GM18951 (cell line): ENCODE results near the gene SLC8B1.

Experiments used
- POLR2A ChIP-seq: IDR thresholded peaks from 4 replicates; pipeline ENCODE4 v1.6.1; 2011; ENCODE audit warnings: mild to moderate bottlenecking; ENCODE audit not compliant: insufficient read length, insufficient read depth; ENCODE audit errors: extremely low read depth
- in situ Hi-C: fragments of 300-500 bp; cut with MboI; formaldehyde crosslinking; loops from one replicate; pipeline ENCODE4 v1.12.0; 2022; ENCODE audit warnings: low sequenced_read_pairs, mixed read lengths, inconsistent platforms; ENCODE audit not compliant: unreplicated experiment

Gene SLC8B1

DNA sequence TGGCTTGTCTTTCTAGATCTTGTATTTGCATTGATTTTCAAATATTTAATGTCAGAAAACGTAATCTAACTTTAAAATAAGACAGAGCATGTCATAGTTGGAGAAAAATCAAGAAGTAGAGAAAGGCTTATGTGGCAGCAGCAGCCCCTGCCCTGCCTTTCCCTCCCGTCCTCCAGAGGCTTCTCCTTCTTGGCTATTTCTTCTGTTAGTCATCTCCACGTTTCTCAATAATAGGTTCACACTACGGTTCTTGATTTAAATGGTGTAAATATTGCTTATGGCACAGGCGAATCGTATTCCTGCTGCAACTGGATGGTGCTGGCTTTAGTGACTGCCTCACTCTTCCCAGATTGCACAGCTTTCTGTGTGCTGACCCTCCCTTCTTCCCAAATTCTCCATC, 42.8 kb downstream of the SLC8B1 start:
- TF ChIP-seq POLR2A, result no peak
- in situ Hi-C loops, result no loop called here

DNA sequence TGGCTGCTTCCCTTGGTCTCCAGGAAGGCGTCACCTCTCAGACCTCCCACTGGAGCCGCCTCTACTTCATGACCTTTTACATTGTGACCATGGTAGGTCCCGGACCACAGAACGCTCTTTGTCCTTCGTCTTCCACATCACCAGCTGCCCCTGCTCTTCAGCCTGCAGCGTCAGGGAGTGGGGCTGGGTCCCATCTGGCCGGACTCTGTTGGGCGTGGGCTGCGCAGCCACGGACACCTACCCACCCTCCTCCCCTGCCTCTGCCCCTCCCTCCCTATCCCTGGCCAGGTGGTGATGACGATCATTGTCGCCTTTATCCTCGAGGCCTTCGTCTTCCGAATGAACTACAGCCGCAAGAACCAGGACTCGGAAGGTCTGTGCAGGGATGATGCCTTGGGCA, 43.3 kb downstream of the SLC8B1 start:
- in situ Hi-C loops, result no loop called here
- no peak for TF ChIP-seq POLR2A

DNA sequence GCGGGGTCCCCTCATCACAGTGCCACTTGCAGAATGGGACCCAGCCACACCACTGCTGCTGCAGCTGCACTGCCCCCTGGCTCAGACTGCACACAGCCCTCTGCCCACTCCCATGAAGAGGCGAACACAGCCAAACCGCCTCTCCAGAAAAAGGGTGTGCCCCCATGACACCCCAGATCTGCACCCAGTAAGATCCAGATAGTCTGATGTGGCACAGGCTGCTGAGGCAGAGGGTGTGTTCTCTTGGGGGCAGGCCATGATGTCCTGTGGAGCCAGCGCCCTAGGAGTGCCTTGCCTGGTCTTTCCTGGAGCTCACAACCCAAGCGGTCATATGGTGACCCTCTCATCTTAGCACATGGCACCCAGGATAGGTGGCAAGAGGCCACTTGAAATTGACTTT, 44.4 kb downstream of the SLC8B1 start:
- TF ChIP-seq POLR2A, result no peak
- in situ Hi-C loops, result no loop called here

DNA sequence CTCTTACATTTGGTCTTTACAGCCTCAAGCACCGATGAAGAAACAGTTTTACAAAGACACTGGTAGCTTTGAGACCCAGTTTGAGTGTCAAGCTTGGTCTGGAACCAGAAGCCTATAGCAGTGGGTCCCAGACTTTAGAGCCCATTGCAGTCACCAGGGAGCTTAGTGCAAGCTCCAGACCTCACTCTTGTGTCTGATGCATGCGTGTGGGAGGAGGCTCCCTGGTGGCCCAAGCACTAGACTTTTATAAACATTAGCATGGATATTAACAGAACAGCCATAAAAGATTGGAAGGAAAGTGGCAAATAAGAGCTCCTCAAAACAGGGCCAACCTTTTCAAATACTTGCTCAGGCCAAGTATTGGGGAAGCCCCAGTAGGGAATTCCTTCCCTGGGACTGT, 45.5 kb downstream of the SLC8B1 start:
- TF ChIP-seq POLR2A, result no peak
- in situ Hi-C loops, result no loop called here

DNA sequence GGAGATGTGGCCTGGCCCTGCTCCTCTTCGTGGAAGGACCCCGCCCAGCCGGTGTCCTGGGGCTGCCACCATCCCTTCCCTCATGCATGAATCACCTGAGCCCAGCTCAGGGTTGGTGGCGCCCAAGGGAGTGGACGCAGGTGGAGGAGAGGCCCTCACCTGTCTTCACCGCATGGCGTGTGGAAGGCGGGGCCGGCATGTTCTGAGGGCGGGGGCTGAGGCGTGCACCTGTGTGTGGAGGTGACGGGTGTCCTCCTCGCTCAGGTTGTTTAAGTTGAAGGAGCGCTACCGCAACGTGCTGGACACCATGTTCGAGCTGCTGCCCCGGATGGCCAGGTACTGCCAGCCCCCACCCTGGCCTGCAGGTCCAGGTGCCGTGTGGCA, 47.0 kb downstream of the SLC8B1 start:
- in situ Hi-C loops, result no loop called here
- no peak for TF ChIP-seq POLR2A

DNA sequence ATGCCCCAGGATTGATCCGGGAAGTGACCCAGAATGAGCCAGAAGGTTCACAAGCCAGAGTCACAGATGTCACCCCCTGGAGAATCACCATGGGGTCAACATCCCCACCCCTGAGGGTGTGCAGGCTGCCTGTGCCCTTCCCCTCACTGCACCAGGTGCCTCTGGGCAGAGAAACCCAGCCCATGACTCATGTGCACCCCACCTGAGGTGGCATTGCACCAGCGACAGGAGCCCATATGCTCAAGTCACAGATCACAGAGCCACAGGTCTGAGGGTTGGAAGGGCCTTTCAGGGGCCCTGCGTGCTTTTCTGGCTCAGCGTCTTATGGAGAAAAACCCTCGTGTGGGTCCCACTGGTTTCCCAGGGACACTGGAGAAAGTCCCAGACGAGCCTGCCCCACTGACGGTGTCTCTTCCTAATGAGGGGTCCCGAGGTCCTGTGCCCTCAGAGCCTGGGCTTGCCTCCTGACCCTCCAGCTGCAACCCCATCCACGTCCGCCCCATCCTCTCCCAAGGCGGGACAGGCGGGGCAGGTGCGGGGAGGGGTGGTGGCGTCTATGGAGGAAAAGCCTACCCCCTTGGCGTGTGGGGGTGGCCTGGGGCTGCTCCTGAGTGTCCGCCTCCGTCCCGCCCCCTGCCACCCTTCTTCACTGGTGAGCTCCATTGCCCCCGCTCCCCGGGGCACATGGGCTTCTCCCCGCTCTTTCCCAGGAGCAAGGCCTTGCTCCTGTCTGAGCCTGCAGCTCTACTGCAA, 47.6 kb downstream of the SLC8B1 start:
- TF ChIP-seq POLR2A, result no peak
- in situ Hi-C loops, result no loop called here

DNA sequence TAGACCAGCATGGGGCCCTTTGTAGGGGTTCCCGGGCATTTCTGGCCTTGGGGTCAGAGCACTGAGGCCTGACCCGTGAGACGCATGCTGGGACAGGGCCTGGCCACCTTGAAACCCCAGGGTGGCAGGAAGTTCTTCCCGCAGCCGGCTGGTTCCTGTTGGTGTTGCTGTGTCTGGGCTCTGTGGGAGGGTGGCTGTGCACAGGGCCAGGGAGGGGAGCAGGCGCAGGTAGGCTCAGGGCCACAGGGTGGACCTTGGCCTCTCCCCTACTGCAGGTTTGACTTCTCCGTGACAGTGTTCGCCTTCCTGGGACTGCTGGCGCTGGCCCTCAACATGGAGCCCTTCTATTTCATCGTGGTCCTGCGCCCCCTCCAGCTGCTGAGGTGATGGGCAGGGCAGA, 48.2 kb downstream of the SLC8B1 start:
- no peak for TF ChIP-seq POLR2A
- in situ Hi-C loops, result no loop called here

DNA sequence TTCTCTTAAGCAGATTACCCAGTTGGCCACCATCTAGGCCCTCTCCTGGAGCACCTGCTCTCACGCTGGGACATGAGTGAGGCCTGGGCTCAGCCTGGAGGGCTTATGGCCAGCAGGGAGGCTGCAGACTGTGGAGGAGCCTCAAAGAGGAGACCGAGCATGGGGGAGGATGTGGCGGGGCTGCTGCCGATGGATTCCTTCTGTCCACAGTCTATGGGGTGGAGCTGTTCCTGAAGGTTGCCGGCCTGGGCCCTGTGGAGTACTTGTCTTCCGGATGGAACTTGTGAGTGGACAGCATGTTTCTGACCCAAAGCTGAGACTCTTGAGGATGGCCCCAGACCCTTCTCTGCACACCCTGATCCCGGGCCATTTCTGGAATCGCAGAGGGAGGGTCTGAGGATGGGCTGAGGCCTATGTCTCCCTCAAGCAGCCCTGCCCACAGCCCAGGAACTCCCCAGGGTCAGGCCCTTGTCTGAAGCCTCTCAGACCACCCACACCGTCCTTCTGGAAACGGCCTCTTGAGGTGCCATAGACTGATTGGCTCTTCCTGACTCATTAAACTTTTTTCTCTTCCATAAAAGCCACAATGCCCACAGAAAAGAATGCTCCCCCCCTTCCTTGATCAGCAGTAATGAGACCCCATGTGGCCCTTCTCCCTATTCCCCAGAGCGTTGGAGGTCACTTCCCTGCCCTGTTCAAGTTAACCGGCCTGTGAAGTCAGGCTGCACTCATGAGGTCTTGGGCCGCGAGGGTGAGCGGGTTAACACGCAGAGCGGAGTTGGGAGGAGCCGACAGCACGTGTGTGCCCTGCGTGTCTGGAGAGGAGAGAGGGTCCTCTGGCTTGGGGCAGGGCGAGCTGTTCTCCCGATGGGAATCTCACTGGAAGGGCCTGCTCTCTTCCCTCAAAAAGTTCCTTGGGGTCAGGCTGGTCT, 49.0 kb downstream of the SLC8B1 start:
- TF ChIP-seq POLR2A, result no peak
- in situ Hi-C loops, result no loop called here

DNA sequence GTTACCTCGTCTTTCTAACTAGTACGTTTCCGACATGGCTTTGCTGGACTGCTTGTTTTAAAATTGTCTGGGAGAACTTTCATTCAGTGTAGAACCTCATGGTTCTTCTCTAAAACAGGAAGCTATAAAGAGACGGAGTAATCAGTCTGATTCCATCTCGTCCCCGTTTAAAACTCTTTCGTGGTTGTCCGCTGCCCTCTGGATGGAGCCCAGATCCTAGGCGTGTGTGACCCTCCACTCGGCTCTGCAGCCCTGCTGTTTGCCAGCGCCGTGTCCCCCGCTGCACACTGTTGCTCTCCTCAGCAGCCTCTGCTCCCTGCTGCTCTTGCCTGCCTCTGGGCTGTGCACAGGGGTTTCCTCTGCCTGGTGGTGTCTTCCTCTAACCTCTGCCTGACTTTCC, 50.2 kb downstream of the SLC8B1 start:
- in situ Hi-C loops, result no loop called here
- TF ChIP-seq POLR2A, result no peak

DNA sequence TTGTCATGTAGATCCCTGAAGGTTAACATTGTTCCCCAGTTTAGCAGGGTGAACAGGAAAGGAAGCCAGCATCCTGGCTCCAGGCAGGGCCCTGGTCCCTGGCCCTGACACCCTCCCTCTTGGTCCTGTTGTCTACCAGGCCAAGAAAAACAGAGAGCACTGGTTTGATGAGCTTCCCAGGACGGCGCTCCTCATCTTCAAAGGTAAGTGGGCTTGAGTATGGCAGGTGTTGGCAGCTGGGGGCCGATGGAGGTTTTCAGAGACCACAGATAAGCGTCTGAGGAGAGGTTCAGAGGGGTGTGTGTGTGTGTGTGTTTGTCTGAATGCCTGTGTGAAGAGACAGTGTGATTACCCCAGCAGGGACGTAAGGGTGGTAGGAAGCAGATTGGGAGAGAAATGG, 56.3 kb downstream of the SLC8B1 start:
- in situ Hi-C loops, result no loop called here
- no peak for TF ChIP-seq POLR2A

DNA sequence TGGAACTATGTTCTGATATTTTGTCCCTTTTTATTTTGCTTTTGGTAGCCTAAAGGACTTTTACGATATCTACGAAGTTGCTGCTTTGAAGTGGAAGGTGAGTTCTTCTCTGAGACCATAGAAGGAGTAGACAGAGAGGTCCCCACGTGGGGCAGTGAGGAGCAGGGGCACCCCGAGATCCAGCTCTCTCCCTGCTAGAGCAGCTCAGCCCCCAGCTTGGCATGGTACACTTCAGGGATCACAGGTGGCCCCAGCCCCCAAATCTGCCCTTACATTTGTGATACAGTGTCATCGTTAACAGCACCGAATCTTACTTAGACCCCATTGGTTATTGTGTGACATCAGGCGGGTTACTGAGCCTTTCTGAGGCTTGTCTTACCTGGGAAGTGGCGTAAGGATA, 56.8 kb downstream of the SLC8B1 start:
- in situ Hi-C loops, result no loop called here
- TF ChIP-seq POLR2A, result no peak

DNA sequence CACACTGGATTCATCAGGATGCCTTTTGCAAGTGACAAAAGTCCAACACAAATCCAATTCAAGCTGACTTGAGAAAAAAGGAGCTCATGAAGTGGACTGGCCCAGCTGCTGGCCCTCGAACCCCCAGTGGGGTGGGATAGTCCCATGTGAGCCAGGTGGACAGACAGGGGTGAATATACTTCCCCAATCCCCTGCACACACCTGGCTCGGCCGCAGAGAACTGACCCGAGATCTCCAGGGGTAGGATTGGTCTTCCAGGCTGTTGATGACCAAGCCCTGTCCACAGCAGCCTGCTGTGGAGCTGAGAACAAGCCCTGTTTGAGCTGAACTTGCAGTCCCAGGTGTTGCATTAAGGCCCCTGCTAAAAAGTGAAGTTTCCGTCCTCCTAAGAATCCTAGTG, 57.4 kb downstream of the SLC8B1 start:
- TF ChIP-seq POLR2A, result no peak
- in situ Hi-C loops, result no loop called here

DNA sequence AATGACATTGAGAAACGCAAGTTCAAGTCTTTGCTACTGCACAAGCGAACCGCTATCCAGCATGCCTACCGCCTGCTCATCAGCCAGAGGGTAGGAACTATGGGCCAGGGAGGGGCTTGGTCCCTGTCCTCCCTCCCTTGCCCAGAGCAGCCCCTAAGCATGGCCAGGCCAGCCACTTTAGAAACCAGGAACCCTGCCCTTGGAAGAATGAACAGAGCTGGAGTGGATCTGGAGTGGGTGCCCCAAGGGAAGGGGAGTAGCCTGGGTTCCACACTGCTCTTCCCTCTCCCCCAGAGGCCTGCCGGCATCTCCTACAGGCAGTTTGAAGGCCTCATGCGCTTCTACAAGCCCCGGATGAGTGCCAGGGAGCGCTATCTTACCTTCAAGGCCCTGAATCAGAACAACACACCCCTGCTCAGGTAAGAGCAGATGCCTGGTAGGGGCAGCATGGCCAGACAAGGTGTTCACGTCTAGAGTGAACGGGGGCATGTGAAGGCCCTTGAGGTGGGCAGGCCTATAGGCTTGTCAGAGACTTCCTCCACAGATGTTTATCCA, 57.9 kb downstream of the SLC8B1 start:
- in situ Hi-C loops, result no loop called here
- no peak for TF ChIP-seq POLR2A

DNA sequence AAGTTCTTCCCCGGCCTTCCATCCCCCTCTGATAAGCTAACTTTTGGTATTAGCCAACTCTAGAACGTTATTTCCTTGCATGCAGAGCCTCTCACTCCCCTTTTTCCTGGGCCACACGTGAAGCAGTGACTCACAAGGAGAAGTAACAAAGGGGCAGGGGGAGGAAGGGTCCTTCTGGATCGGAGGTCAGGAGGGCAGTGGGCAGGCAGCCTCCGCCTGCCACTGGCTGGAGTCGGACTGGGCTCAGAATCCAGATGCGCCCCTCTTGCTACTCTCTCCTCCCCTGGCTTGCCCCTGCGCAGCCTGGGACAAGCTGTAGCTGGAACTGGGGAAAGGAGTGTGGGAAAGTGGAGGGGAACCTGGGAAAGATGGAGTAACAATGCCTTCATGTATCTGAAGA, 58.6 kb downstream of the SLC8B1 start:
- in situ Hi-C loops, result no loop called here
- TF ChIP-seq POLR2A, result no peak
